HEK293 (cell line): ENCODE results near the gene AKT1.

Experiments used
- CTCF ChIA-PET: fragments of 350-600 bp; formaldehyde crosslinking; extraction: SDS; loops from one replicate; lab custom pipeline; 2021; ENCODE audit warnings: antibody characterized with exemption; lab: Yijun Ruan, JAX
- POLR2A ChIA-PET: fragments of 300-600 bp; formaldehyde crosslinking; extraction: SDS; loops from one replicate; lab custom pipeline; 2020; ENCODE audit warnings: antibody characterized with exemption, inconsistent platforms; lab: Yijun Ruan, JAX
- H3K27ac ChIP-seq: fragments of 200-500 bp; sonication (Bioruptor generic); 2 replicates; pipeline ENCODE4 v1.5.1; 2014; ENCODE audit warnings: low read depth, low read length, control low read depth, inconsistent platforms; ENCODE audit errors: extremely low read depth
- H3K36me3 ChIP-seq, 2 experiments: fragments of 200-500 bp in 1 of 2; sonication (Bioruptor generic) in 1 of 2; 1 replicate in 1 of 2; 2 replicates in 1 of 2; pipeline ENCODE4 v1.5.1; 2014 to 2017; ENCODE audit warnings: inconsistent platforms in 2 of 2, low read length in 2 of 2; ENCODE audit not compliant: control insufficient read depth in 2 of 2, insufficient read depth in 1 of 2
- H3K4me1 ChIP-seq: fragments of 200-500 bp; sonication (Bioruptor generic); 2 replicates; pipeline ENCODE4 v1.5.1; 2014; ENCODE audit warnings: mild to moderate bottlenecking, low read length, inconsistent platforms; ENCODE audit not compliant: control insufficient read depth, insufficient read depth
- H3K4me3 ChIP-seq: 2 replicates; pipeline ENCODE4 v1.5.1; 2011; ENCODE audit warnings: low read depth, mild to moderate bottlenecking, control low read depth, low read length, moderate library complexity
- H3K9me3 ChIP-seq: fragments of 200-500 bp; sonication (Bioruptor generic); 2 replicates; pipeline ENCODE4 v1.5.1; 2014; ENCODE audit warnings: low read depth, low read length, inconsistent platforms; ENCODE audit not compliant: control insufficient read depth, insufficient read depth
- EGR2 ChIP-seq: fragments of 450-650 bp; formaldehyde crosslinking; IDR thresholded peaks from 2 replicates; pipeline ENCODE4 v1.5.1; 2016; ENCODE audit warnings: low read depth, missing biosample characterization, missing genetic modification characterization
- GLIS1 ChIP-seq: fragments of 450-650 bp; formaldehyde crosslinking; IDR thresholded peaks from 2 replicates; pipeline ENCODE4 v1.5.1; 2016; ENCODE audit warnings: missing biosample characterization, missing genetic modification characterization
- HOXA7 ChIP-seq: sonication (generic); formaldehyde crosslinking; IDR thresholded peaks from 2 replicates; pipeline ENCODE4 v1.8.1; 2022; ENCODE audit warnings: missing genetic modification reagents, borderline replicate concordance
- IKZF3 ChIP-seq: fragments of 450-650 bp; IDR thresholded peaks from 2 replicates; pipeline ENCODE4 v1.5.0; 2018; ENCODE audit warnings: missing biosample characterization, mild to moderate bottlenecking, missing genetic modification characterization, moderate library complexity
- KLF1 ChIP-seq: fragments of 450-650 bp; formaldehyde crosslinking; IDR thresholded peaks from 2 replicates; pipeline ENCODE4 v1.5.1; 2016; ENCODE audit warnings: missing biosample characterization, missing genetic modification characterization
- KLF10 ChIP-seq: fragments of 450-650 bp; IDR thresholded peaks from 2 replicates; pipeline ENCODE4 v1.5.1; 2018; ENCODE audit warnings: missing biosample characterization, mild to moderate bottlenecking, missing genetic modification characterization
- KLF8 ChIP-seq: fragments of 450-650 bp; formaldehyde crosslinking; IDR thresholded peaks from 2 replicates; pipeline ENCODE4 v1.5.1; 2016; ENCODE audit warnings: missing biosample characterization, missing genetic modification characterization
- PRDM4 ChIP-seq: fragments of 450-650 bp; formaldehyde crosslinking; IDR thresholded peaks from 2 replicates; pipeline ENCODE4 v1.5.1; 2017; ENCODE audit warnings: missing biosample characterization, missing genetic modification characterization
- ZEB2 ChIP-seq: fragments of 450-650 bp; formaldehyde crosslinking; IDR thresholded peaks from 2 replicates; pipeline ENCODE4 v1.5.1; 2016; ENCODE audit warnings: missing biosample characterization, missing genetic modification characterization
- ZFHX2 ChIP-seq: fragments of 450-650 bp; formaldehyde crosslinking; conservative IDR thresholded peaks from 2 replicates; pipeline ENCODE4 v1.5.1; 2016; ENCODE audit warnings: missing biosample characterization, missing genetic modification characterization
- ZFP69B ChIP-seq: fragments of 450-650 bp; formaldehyde crosslinking; IDR thresholded peaks from 2 replicates; pipeline ENCODE4 v1.5.1; 2016; ENCODE audit warnings: missing biosample characterization, missing genetic modification characterization
- ZNF140 ChIP-seq: fragments of 450-650 bp; formaldehyde crosslinking; IDR thresholded peaks from 2 replicates; pipeline ENCODE4 v1.5.1; 2016; ENCODE audit warnings: missing biosample characterization, missing genetic modification characterization
- ZNF274 ChIP-seq, 2 experiments: fragments of 200-500 bp in 1 of 2; fragments of 450-650 bp in 1 of 2; sonication (Bioruptor generic) in 1 of 2; formaldehyde crosslinking in 1 of 2; IDR thresholded peaks; 2 replicates each; pipeline versions ENCODE4 v1.5.1 to v1.6.1; 2014 to 2016; ENCODE audit warnings: borderline replicate concordance in 1 of 2, inconsistent platforms in 1 of 2, low read length in 1 of 2, missing biosample characterization in 1 of 2, missing genetic modification characterization in 1 of 2
- ZNF366 ChIP-seq: fragments of 450-650 bp; formaldehyde crosslinking; conservative IDR thresholded peaks from 2 replicates; pipeline ENCODE4 v1.5.1; 2016; ENCODE audit warnings: missing biosample characterization, missing genetic modification characterization
- ZNF398 ChIP-seq: fragments of 450-650 bp; formaldehyde crosslinking; IDR thresholded peaks from 2 replicates; pipeline ENCODE4 v1.5.1; 2017; ENCODE audit warnings: missing biosample characterization, missing genetic modification characterization
- ZNF548 ChIP-seq: fragments of 450-650 bp; formaldehyde crosslinking; IDR thresholded peaks from 2 replicates; pipeline ENCODE4 v1.5.1; 2016; ENCODE audit warnings: missing biosample characterization, missing genetic modification characterization
- ZNF596 ChIP-seq: fragments of 450-650 bp; IDR thresholded peaks from 2 replicates; pipeline ENCODE4 v1.5.0; 2018; ENCODE audit warnings: missing biosample characterization, mild to moderate bottlenecking, missing genetic modification characterization, moderate library complexity
- ZNF623 ChIP-seq: fragments of 450-650 bp; formaldehyde crosslinking; IDR thresholded peaks from 2 replicates; pipeline ENCODE4 v1.5.1; 2016; ENCODE audit warnings: missing biosample characterization, missing genetic modification characterization
- ZNF629 ChIP-seq: fragments of 450-650 bp; formaldehyde crosslinking; IDR thresholded peaks from 2 replicates; pipeline ENCODE4 v1.5.1; 2017; ENCODE audit warnings: missing biosample characterization, missing genetic modification characterization
- ZNF645 ChIP-seq: fragments of 450-650 bp; formaldehyde crosslinking; IDR thresholded peaks from 2 replicates; pipeline ENCODE4; 2016; ENCODE audit warnings: missing biosample characterization, missing genetic modification characterization
- ZNF664 ChIP-seq: fragments of 450-650 bp; formaldehyde crosslinking; IDR thresholded peaks from 2 replicates; pipeline ENCODE4 v1.5.1; 2016; ENCODE audit warnings: missing biosample characterization, missing genetic modification characterization
- ZSCAN5A ChIP-seq: fragments of 450-650 bp; formaldehyde crosslinking; IDR thresholded peaks from 2 replicates; pipeline ENCODE4 v1.5.1; 2016; ENCODE audit warnings: missing biosample characterization, missing genetic modification characterization
- TF ChIP-seq, protein P1 (sequence below): fragments of 450-650 bp; formaldehyde crosslinking; IDR thresholded peaks from 2 replicates; pipeline ENCODE4 v1.5.1; 2016; ENCODE audit warnings: missing biosample characterization, missing genetic modification characterization
- TF ChIP-seq, protein P2 (sequence below): fragments of 450-650 bp; formaldehyde crosslinking; IDR thresholded peaks from 2 replicates; pipeline ENCODE4 v1.5.1; 2016; ENCODE audit warnings: missing biosample characterization, missing genetic modification characterization, borderline replicate concordance
- TF ChIP-seq, protein P3 (sequence below): fragments of 450-650 bp; formaldehyde crosslinking; optimal IDR thresholded peaks from 2 replicates; pipeline ENCODE3; 2016; ENCODE audit warnings: missing biosample characterization, mild to moderate bottlenecking, missing genetic modification characterization
- TF ChIP-seq, protein P4 (sequence below): IDR thresholded peaks from 2 replicates; pipeline ENCODE4 v1.6.1; 2011; ENCODE audit warnings: mild to moderate bottlenecking, low read depth, low read length, borderline replicate concordance

The AKT1 gene

GRCh38 chr14:104805941-104806624, 10.5 kb upstream of the AKT1 start:
- POLR2A ChIA-PET: no interaction called here
- Histone ChIP-seq H3K36me3 (no peaks in the 10 kb centered on the region), H3K4me3 (no peak overlapping the region), H3K4me1 (peaks cover 9% of the 10 kb centered on the region), H3K27ac (no peak overlapping the region), H3K9me3 (no peaks in the 10 kb centered on the region)
- CTCF ChIA-PET: interaction anchor here (0.6 kb wide), 1 partner anchor 24 kb away, joined by 4 read pairs; no protein-coding TSS in a partner anchor
- TF ChIP-seq, protein P1, sequence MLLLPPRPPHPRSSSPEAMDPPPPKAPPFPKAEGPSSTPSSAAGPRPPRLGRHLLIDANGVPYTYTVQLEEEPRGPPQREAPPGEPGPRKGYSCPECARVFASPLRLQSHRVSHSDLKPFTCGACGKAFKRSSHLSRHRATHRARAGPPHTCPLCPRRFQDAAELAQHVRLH: 0 out of 2 replicates have a peak, but pooled peaks have one; percentile 60
- TF ChIP-seq KLF10 (tag by site-specific recombination): no peak
- TF ChIP-seq ZNF596 (tag by site-specific recombination): no peak
- no peak for TF ChIP-seq ZNF645 (tag by site-specific recombination)
- peak; percentile 89 for TF ChIP-seq ZEB2 (tag by site-specific recombination)
- TF ChIP-seq ZNF664 (tag by site-specific recombination): no peak
- TF ChIP-seq PRDM4: no peak
- 0 out of 2 replicates have a peak, but pooled peaks have one; percentile 32 for TF ChIP-seq KLF8 (tag by site-specific recombination)
- TF ChIP-seq, protein P2, sequence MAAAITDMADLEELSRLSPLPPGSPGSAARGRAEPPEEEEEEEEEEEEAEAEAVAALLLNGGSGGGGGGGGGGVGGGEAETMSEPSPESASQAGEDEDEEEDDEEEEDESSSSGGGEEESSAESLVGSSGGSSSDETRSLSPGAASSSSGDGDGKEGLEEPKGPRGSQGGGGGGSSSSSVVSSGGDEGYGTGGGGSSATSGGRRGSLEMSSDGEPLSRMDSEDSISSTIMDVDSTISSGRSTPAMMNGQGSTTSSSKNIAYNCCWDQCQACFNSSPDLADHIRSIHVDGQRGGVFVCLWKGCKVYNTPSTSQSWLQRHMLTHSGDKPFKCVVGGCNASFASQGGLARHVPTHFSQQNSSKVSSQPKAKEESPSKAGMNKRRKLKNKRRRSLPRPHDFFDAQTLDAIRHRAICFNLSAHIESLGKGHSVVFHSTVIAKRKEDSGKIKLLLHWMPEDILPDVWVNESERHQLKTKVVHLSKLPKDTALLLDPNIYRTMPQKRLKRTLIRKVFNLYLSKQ: no peak
- TF ChIP-seq, protein P3, sequence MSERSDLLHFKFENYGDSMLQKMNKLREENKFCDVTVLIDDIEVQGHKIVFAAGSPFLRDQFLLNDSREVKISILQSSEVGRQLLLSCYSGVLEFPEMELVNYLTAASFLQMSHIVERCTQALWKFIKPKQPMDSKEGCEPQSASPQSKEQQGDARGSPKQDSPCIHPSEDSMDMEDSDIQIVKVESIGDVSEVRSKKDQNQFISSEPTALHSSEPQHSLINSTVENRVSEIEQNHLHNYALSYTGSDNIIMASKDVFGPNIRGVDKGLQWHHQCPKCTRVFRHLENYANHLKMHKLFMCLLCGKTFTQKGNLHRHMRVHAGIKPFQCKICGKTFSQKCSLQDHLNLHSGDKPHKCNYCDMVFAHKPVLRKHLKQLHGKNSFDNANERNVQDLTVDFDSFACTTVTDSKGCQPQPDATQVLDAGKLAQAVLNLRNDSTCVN: peak; percentile 20
- TF ChIP-seq, protein P4, sequence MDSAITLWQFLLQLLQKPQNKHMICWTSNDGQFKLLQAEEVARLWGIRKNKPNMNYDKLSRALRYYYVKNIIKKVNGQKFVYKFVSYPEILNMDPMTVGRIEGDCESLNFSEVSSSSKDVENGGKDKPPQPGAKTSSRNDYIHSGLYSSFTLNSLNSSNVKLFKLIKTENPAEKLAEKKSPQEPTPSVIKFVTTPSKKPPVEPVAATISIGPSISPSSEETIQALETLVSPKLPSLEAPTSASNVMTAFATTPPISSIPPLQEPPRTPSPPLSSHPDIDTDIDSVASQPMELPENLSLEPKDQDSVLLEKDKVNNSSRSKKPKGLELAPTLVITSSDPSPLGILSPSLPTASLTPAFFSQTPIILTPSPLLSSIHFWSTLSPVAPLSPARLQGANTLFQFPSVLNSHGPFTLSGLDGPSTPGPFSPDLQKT: no peak
- TF ChIP-seq ZNF274 (IDR thresholded peaks at IDR 0.05; ENCODE audit: low read length): no peak
- no peak for TF ChIP-seq ZNF274 (tag by site-specific recombination; IDR thresholded peaks at IDR 0.05; ENCODE audit: borderline replicate concordance)
- TF ChIP-seq GLIS1: peak; percentile 60
- no peak for TF ChIP-seq ZNF548
- TF ChIP-seq HOXA7 (CRISPR knock-in tag): no peak
- TF ChIP-seq ZNF140: no peak
- 0 out of 2 replicates have a peak, but pooled peaks have one; percentile 18 for TF ChIP-seq ZNF629
- no peak for TF ChIP-seq KLF1
- TF ChIP-seq ZNF366 (tag by site-specific recombination): 0 out of 2 replicates have a peak, but pooled peaks have one; percentile 45
- 0 out of 2 replicates have a peak, but pooled peaks have one; percentile 29 for TF ChIP-seq IKZF3 (tag by site-specific recombination)
- TF ChIP-seq ZSCAN5A (tag by site-specific recombination): peak; percentile 71; the same call in 1 of the 2 replicates
- no peak for TF ChIP-seq ZNF398 (tag by site-specific recombination)
- TF ChIP-seq ZNF623 (tag by site-specific recombination): no peak
- TF ChIP-seq EGR2 (tag by site-specific recombination): peak; percentile 47
- no peak for TF ChIP-seq ZFP69B
- TF ChIP-seq ZFHX2 (tag by site-specific recombination): peak; percentile 58
